ENCODE data around the gene KLHDC2. TPM values are rescaled to one million over a fixed set of nuclear protein-coding genes. Genes with fewer than 3 reads are reported as not detected.

The KLHDC2 gene
- total RNA-seq, 1 donor, result 83.2 TPM

DNA sequence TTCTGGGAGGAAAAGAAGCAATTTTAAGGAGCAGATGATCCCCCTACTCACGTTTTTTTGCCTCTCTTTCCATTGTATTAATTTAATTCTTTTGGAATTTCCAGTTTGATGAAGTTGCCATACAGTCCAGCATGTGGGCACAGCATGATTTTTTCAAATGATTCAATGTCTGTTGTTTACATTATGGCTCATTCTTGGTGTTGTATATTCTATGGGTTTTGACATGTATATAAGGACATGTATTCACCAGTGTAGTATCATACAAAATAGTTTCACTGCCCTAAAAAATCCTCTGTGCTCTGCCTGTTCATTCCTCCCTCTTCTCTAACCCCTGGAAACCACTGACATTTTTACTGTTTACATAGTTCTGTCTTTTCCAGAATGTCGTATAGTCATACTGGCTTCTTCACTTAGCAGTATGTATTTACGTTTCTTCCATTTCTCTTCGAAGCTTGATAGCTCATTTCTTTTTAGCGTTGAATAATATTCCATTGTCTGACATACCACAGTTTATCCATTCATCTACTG, 13.3 kb upstream of the KLHDC2 start:
- Histone ChIP-seq H3K27ac (ENCODE audit: low read depth, low read length) (no peak overlapping the region), H3K79me2 (ENCODE audit: insufficient read depth, low read length) (no peaks in the 10 kb centered on the region), H3K9me3 (ENCODE audit: low read depth, low read length) (no peaks in the 10 kb centered on the region), H2AFZ (ENCODE audit: low read length) (no peak overlapping the region), H3K36me3 (ENCODE audit: insufficient read depth, low read length) (no peaks in the 10 kb centered on the region), H3K4me1 (ENCODE audit: insufficient read depth, low read length) (no peaks in the 10 kb centered on the region), H3K4me3 (ENCODE audit: insufficient read depth, low read length) (no peak overlapping the region), H4K20me1 (ENCODE audit: insufficient read depth, low read length) (no peaks in the 10 kb centered on the region), H3K4me2 (ENCODE audit: insufficient read depth, low read length) (no peak overlapping the region), H3K27me3 (ENCODE audit: insufficient read depth, low read length) (no peaks in the 10 kb centered on the region)
- TF ChIP-seq, protein P1, sequence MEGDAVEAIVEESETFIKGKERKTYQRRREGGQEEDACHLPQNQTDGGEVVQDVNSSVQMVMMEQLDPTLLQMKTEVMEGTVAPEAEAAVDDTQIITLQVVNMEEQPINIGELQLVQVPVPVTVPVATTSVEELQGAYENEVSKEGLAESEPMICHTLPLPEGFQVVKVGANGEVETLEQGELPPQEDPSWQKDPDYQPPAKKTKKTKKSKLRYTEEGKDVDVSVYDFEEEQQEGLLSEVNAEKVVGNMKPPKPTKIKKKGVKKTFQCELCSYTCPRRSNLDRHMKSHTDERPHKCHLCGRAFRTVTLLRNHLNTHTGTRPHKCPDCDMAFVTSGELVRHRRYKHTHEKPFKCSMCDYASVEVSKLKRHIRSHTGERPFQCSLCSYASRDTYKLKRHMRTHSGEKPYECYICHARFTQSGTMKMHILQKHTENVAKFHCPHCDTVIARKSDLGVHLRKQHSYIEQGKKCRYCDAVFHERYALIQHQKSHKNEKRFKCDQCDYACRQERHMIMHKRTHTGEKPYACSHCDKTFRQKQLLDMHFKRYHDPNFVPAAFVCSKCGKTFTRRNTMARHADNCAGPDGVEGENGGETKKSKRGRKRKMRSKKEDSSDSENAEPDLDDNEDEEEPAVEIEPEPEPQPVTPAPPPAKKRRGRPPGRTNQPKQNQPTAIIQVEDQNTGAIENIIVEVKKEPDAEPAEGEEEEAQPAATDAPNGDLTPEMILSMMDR (IDR thresholded peaks at IDR 0.05; ENCODE audit: extremely low read depth, low read depth, low read length), result no peak
- no peak for DNase-seq (ENCODE audit: insufficient read length, low spot score, missing footprints)

DNA sequence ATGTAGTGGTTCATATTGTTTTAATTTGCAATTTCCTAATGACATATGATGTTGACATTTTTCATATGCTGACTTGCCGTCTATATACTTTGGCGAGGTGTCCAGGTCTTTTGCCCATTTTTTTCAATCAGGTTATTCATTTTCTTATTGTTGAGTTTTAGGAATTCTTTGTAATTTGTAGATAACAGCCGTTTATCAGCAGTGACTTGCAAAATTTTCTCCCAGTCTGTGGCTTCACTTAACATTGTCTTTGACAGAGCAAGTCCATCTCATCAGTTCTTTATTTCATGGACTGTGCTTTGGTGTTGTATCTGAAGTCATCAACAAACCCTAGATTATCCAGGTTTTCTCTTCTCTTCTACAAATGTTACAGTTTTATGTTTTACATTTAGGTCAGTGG, 12.6 kb upstream of the KLHDC2 start:
- TF ChIP-seq, protein P1 (IDR thresholded peaks at IDR 0.05; ENCODE audit: extremely low read depth, low read depth, low read length), result no peak
- Histone ChIP-seq H3K27ac (ENCODE audit: low read depth, low read length) (no peak overlapping the region), H3K9me3 (ENCODE audit: low read depth, low read length) (no peaks in the 10 kb centered on the region)

DNA sequence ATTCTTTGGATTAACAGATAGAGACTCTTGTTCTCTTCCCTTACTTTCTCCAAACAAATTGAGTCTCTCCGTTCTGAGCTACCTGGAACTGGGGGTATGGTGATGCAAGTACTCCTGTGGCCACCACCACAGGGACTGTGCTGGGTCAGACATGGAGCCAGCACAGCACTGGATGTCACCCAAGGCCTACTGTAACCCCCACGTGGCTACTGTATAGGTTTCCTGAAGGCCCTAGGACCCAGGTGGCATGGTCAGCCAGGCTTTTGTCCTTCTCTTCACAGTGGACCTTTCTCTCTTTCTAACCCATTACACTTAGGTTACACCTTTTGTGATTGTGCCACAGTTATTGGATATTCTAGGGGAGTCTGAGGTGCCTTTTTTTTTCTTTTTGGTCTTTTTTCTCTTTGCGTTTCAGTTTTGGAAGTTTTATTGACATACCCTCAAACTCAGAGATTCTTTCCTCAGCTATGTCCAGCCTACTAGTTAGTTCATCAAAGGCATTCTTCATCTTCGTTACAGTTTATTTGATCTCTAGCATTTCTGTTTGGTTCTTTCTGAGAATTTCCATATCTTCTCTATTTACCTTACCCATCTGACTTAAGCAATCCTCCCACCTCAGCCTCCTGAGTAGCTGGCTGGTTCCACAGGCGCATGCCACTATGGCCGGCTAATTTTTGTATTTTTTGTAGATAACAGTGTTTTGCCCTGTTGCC, 6.0 kb upstream of the KLHDC2 start:
- Histone ChIP-seq H3K27ac (ENCODE audit: low read depth, low read length) (peak overlapping the region; percentile 24), H3K4me2 (ENCODE audit: insufficient read depth, low read length) (no peak overlapping the region), H3K36me3 (ENCODE audit: insufficient read depth, low read length) (no peaks in the 10 kb centered on the region), H3K4me1 (ENCODE audit: insufficient read depth, low read length) (peaks cover 3% of the 10 kb centered on the region), H2AFZ (ENCODE audit: low read length) (no peak overlapping the region), H3K9me3 (ENCODE audit: low read depth, low read length) (no peaks in the 10 kb centered on the region), H4K20me1 (ENCODE audit: insufficient read depth, low read length) (no peaks in the 10 kb centered on the region), H3K27me3 (ENCODE audit: insufficient read depth, low read length) (no peaks in the 10 kb centered on the region), H3K79me2 (ENCODE audit: insufficient read depth, low read length) (no peaks in the 10 kb centered on the region), H3K4me3 (ENCODE audit: insufficient read depth, low read length) (no peak overlapping the region)
- no peak for DNase-seq (ENCODE audit: insufficient read length, low spot score, missing footprints)
- TF ChIP-seq, protein P1 (IDR thresholded peaks at IDR 0.05; ENCODE audit: extremely low read depth, low read depth, low read length), result no peak

More for the DNA sequence above, 12.6 kb upstream of the KLHDC2 start:
- no peaks in the 10 kb centered on the region for H4K20me1 ChIP-seq (ENCODE audit: insufficient read depth, low read length)
- H3K36me3 ChIP-seq (ENCODE audit: insufficient read depth, low read length), result no peaks in the 10 kb centered on the region
- H3K79me2 ChIP-seq (ENCODE audit: insufficient read depth, low read length), result no peaks in the 10 kb centered on the region
- no peak overlapping the region for H3K4me2 ChIP-seq (ENCODE audit: insufficient read depth, low read length)
- no peak overlapping the region for H2AFZ ChIP-seq (ENCODE audit: low read length)
- H3K4me1 ChIP-seq (ENCODE audit: insufficient read depth, low read length), result no peaks in the 10 kb centered on the region
- H3K27me3 ChIP-seq (ENCODE audit: insufficient read depth, low read length), result no peaks in the 10 kb centered on the region
- DNase-seq (ENCODE audit: insufficient read length, low spot score, missing footprints), result no peak
- no peak overlapping the region for H3K4me3 ChIP-seq (ENCODE audit: insufficient read depth, low read length)

DNA sequence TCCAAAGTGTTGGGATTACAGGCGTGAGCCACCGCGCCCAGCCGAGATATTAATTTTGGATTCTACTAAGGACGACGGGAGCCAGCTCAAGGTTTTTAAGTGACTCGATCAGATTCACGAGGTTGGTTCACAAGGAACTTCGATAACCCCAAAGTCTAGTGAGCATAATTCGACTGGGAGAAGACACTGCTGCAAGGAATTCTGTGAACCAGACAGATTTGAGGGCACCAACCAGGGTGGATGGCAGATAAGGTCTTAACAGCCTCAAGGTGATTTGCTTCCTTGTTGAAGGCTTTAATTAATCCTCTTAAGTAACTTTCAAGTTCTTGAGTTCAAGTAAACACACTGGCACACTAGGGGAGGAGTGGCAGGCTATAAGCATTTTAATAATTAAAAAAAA, 1.1 kb upstream of the KLHDC2 start:
- TF ChIP-seq, protein P1 (IDR thresholded peaks at IDR 0.05; ENCODE audit: extremely low read depth, low read depth, low read length), result no peak
- DNase-seq (ENCODE audit: insufficient read length, low spot score, missing footprints), result peak; percentile 9
- H2AFZ ChIP-seq (ENCODE audit: low read length), result peak overlapping the region; percentile 92
- H3K79me2 ChIP-seq (ENCODE audit: insufficient read depth, low read length), result peaks cover 28% of the 10 kb centered on the region
- peaks cover 3% of the 10 kb centered on the region for H3K36me3 ChIP-seq (ENCODE audit: insufficient read depth, low read length)
- H3K4me2 ChIP-seq (ENCODE audit: insufficient read depth, low read length), result peak overlapping the region; percentile 94
- no peaks in the 10 kb centered on the region for H3K9me3 ChIP-seq (ENCODE audit: low read depth, low read length)
- H3K27me3 ChIP-seq (ENCODE audit: insufficient read depth, low read length), result no peaks in the 10 kb centered on the region
- H3K27ac ChIP-seq (ENCODE audit: low read depth, low read length), result peak overlapping the region; percentile 96
- H3K4me1 ChIP-seq (ENCODE audit: insufficient read depth, low read length), result peaks cover 25% of the 10 kb centered on the region
- H4K20me1 ChIP-seq (ENCODE audit: insufficient read depth, low read length), result peaks cover 25% of the 10 kb centered on the region
- peak overlapping the region; percentile 99 for H3K4me3 ChIP-seq (ENCODE audit: insufficient read depth, low read length)
